Muscle layer of colon (tissue), 2 donors: ENCODE results near the gene C10orf62.

Experiments
- H3K27ac ChIP-seq: one replicate; pipeline ENCODE4 v1.7.0; 2013; ENCODE audit warnings: low read depth, mild to moderate bottlenecking, low read length, moderate library complexity
- H3K27me3 ChIP-seq, 2 donors: one replicate each; pipeline ENCODE4 v1.7.0; 2013; ENCODE audit warnings: low read length in 2 of 2, mild to moderate bottlenecking in 2 of 2; ENCODE audit not compliant: insufficient read depth in 2 of 2, control insufficient read depth in 1 of 2
- H3K36me3 ChIP-seq: one replicate; pipeline ENCODE4 v1.7.0; 2013; ENCODE audit warnings: mild to moderate bottlenecking, low read length; ENCODE audit not compliant: insufficient read depth
- H3K4me1 ChIP-seq: one replicate; pipeline ENCODE4 v1.7.0; 2013; ENCODE audit warnings: mild to moderate bottlenecking, low read length; ENCODE audit not compliant: insufficient read depth
- H3K4me3 ChIP-seq, 2 donors: one replicate each; pipeline ENCODE4 v1.7.0; 2013; ENCODE audit warnings: low read length in 2 of 2, low read depth in 1 of 2, mild to moderate bottlenecking in 1 of 2, moderate library complexity in 1 of 2
- H3K9ac ChIP-seq: one replicate; pipeline ENCODE4 v1.7.0; 2013; ENCODE audit warnings: low read length
- H3K9me3 ChIP-seq: one replicate; pipeline ENCODE4 v1.7.0; 2013; ENCODE audit warnings: mild to moderate bottlenecking, low read length
- donor health status: abdominal sarcoma.
- donor health status: Adenocarcinoma of cecum.

C10orf62 gene

GRCh38 chr10:97578171-97578844, 11.2 kb upstream of the C10orf62 start:
- H3K27me3 ChIP-seq, result no peaks in the 10 kb centered on the region
- H3K9ac ChIP-seq, result no peak overlapping the region
- H3K9me3 ChIP-seq, result no peaks in the 10 kb centered on the region
- H3K36me3 ChIP-seq, result no peaks in the 10 kb centered on the region
- peaks cover 4% of the 10 kb centered on the region for H3K4me1 ChIP-seq
- H3K4me3 ChIP-seq, result no peak overlapping the region
- H3K27ac ChIP-seq, result no peak overlapping the region

GRCh38 chr10:97580421-97581367, 8.8 kb upstream of the C10orf62 start:
- Histone ChIP-seq H3K4me3 (no peak overlapping the region), H3K27me3 (no peaks in the 10 kb centered on the region), H3K4me1 (no peaks in the 10 kb centered on the region), H3K9ac (no peak overlapping the region), H3K36me3 (no peaks in the 10 kb centered on the region), H3K27ac (no peak overlapping the region), H3K9me3 (no peaks in the 10 kb centered on the region)

DNA sequence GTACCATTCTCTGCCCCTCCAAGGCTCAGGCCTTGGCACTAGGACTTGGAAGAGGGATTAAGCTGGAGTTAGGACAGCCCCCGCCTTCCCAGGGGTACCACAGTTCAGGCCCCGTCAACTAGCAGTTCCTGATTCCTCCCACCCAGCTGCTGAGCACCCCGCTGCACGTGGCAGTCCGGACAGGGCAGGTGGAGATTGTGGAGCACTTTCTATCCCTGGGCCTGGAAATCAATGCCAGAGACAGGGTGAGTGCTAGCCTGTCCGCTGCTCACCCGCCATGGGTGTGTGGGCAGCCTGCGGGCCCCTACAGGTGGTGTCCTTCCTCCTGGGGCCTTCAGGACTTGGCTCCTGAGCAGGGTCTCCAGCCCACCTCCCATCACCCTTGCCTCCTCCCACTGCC, 7.4 kb upstream of the C10orf62 start:
- no peak overlapping the region for H3K9ac ChIP-seq
- no peaks in the 10 kb centered on the region for H3K9me3 ChIP-seq
- no peak overlapping the region for H3K27ac ChIP-seq
- H3K4me1 ChIP-seq, result no peaks in the 10 kb centered on the region
- H3K27me3 ChIP-seq, result no peaks in the 10 kb centered on the region
- H3K36me3 ChIP-seq, result no peaks in the 10 kb centered on the region
- no peak overlapping the region for H3K4me3 ChIP-seq

GRCh38 chr10:97583476-97583875, 6.0 kb upstream of the C10orf62 start:
- Histone ChIP-seq H3K9ac (no peak overlapping the region), H3K4me3 (no peak overlapping the region), H3K36me3 (no peaks in the 10 kb centered on the region), H3K4me1 (no peaks in the 10 kb centered on the region), H3K9me3 (no peaks in the 10 kb centered on the region), H3K27me3 (no peaks in the 10 kb centered on the region), H3K27ac (no peak overlapping the region)

- Histone ChIP-seq H3K9ac (no peak within 1 kb of the TSS), H3K4me3 (no peak within 1 kb of the TSS), H3K4me1 (no peaks in the 10 kb centered on the region)
Measured at GRCh38 chr10:97584060-97584797, 5.3 kb upstream of the C10orf62 start, which contains the start of gene HOGA1. HOGA1 (plus strand) TSS chr10:97584389; CDS start chr10:97584704, 315 bp downstream.

DNA sequence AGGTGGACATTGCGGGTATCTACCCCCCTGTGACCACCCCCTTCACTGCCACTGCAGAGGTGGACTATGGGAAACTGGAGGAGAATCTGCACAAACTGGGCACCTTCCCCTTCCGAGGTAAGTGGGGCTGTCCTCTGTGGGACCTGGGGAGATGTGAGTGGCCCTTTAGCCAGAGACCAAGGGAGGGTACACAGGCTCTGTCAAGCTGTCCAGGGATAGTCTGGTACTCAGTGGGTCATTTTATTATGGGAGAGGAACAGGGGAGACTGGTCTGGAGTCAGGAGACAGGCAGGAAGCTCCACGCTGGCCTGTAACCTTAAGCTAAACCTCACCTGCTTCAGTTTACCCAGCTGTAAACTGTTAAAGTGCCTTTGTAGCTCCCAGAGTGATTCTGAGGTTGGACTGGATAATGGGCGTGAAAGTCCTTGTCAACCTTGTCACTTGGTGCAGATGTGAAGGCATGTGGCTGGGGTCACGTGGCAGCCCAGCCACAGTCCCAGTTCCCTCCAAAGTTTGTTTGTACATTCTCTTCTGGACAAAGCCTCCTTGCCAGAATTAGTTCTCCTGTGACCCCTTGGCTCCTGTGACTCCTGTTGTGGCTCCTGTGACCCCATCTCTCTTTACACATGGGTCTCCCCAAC, 4.6 kb upstream of the C10orf62 start:
- Histone ChIP-seq H3K27me3 (no peaks in the 10 kb centered on the region), H3K27ac (no peak overlapping the region), H3K4me3 (no peak overlapping the region), H3K9me3 (no peaks in the 10 kb centered on the region), H3K9ac (no peak overlapping the region), H3K36me3 (no peaks in the 10 kb centered on the region), H3K4me1 (no peaks in the 10 kb centered on the region)

More at GRCh38 chr10:97584060-97584797, 5.3 kb upstream of the C10orf62 start, which contains the start of gene HOGA1:
- H3K27ac ChIP-seq, result no peak within 1 kb of the TSS
- H3K36me3 ChIP-seq, result no peaks in the 10 kb centered on the region
- H3K9me3 ChIP-seq, result no peaks in the 10 kb centered on the region
- H3K27me3 ChIP-seq, result no peaks in the 10 kb centered on the region

- Histone ChIP-seq H3K4me1 (no peaks in the 10 kb centered on the region), H3K9me3 (no peaks in the 10 kb centered on the region), H3K36me3 (no peaks in the 10 kb centered on the region), H3K27me3 (no peaks in the 10 kb centered on the region), H3K27ac (no peak overlapping the region), H3K9ac (no peak overlapping the region), H3K4me3 (no peak overlapping the region)
Measured at GRCh38 chr10:97585439-97585811, 4.1 kb upstream of the C10orf62 start.

DNA sequence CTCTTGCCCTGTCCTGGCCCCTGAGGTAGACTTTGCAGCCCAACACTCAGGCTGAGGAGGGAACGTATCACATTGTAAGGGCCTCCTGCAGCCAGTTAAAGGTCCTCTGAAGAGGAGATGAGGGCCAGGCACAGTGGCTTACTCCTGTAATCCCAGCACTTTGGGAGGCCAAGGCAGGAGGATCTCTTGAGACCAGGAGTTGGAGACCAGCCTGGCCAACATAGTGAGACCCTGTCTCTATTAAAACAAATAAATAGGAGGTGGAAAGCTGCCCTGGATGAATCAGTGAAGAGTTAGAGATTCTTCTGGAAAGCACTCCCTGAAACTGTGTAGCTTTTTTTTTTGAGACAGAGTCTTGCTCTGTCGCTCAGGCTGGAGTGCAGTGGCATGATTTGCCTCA, 2.3 kb upstream of the C10orf62 start:
- Histone ChIP-seq H3K36me3 (no peaks in the 10 kb centered on the region), H3K27me3 (no peaks in the 10 kb centered on the region), H3K9ac (no peak overlapping the region), H3K9me3 (no peaks in the 10 kb centered on the region), H3K27ac (no peak overlapping the region), H3K4me1 (no peaks in the 10 kb centered on the region), H3K4me3 (no peak overlapping the region)

DNA sequence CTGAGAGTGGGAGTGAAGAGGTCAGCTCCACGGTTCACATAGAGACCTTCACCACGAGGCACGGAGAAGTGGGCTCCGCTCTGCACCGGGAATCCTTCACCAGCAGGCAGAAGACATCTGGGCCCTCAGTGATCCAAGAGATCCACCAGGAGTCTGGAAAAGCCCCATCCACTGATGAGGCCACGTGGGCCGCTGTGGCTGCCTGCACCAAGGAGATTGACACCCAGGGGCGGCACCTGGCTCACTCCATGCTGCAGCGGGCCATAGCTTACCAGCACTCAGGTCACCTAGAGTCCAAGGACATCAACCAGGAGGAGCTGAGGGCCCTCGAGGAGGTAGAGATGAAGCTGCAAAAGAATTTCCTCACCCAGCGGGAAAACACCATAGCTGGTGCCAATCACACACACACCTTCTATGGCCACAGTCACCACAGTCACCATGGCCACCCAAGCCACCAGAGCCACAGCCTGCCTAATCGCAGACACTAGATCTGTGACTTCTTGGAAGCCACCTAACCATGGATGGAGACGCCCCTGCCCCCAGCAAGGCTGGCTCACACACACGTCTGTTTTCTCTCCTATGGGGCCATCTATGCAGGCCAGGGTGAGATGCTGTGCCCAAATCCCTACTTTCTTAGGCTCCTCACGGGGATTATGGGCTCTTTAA, 694 bp downstream of the C10orf62 start:
- Histone ChIP-seq H3K9ac (no peak overlapping the region), H3K27ac (no peak overlapping the region), H3K4me1 (no peaks in the 10 kb centered on the region), H3K4me3 (no peak overlapping the region), H3K27me3 (no peaks in the 10 kb centered on the region), H3K9me3 (no peaks in the 10 kb centered on the region), H3K36me3 (no peaks in the 10 kb centered on the region)

GRCh38 chr10:97590748-97591495, 1.4 kb downstream of the C10orf62 start:
- no peak overlapping the region for H3K9ac ChIP-seq
- H3K4me1 ChIP-seq, result peaks cover 4% of the 10 kb centered on the region
- no peak overlapping the region for H3K27ac ChIP-seq
- H3K36me3 ChIP-seq, result no peaks in the 10 kb centered on the region
- no peaks in the 10 kb centered on the region for H3K27me3 ChIP-seq
- H3K9me3 ChIP-seq, result no peaks in the 10 kb centered on the region
- no peak overlapping the region for H3K4me3 ChIP-seq
